ENCODE measurements around the gene CD300A.
A peak's percentile ranks its signal among the peaks of the same experiment; 100 is the strongest.

The CD300A gene

DNA sequence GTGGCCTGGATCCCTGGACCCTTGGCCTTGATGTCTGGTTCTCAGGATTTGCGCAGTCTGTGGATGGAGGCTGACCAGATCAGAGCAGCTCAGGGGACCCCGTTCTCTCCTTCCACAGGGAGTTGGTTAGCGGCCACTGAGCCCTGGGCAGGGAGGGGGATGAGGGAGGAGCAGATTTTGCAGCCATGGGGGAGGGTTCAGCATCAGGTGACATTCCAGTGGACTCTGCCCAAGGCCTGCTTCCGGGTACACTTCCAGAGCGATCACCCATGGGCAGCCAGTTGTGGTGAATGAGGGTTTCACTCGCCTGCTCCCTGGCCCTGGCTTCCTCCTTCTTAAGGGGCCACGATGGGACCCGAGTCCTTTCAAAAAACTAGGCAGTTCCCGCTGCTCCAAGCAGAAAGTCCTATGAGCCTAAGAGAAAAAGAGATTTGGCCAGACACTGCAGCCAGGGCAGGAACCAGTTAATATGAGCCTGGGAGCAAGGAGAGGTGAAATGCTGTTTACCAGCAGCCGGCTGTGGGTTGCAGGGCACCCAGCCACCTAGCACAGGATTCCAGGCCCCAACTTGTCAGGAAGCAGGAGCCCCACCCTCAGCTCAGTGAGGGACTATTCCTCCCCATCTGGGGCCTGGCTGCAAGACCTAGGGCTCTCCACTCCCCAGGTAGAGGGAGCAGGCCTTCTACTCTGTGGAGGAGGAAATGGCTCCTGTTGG is 39.2 kb upstream of the CD300A start:
- TF ChIP-seq ZFX (IDR thresholded peaks at IDR 0.05): peak; percentile 18; the same call in 1 of the 2 replicates
- TF ChIP-seq, protein P1, sequence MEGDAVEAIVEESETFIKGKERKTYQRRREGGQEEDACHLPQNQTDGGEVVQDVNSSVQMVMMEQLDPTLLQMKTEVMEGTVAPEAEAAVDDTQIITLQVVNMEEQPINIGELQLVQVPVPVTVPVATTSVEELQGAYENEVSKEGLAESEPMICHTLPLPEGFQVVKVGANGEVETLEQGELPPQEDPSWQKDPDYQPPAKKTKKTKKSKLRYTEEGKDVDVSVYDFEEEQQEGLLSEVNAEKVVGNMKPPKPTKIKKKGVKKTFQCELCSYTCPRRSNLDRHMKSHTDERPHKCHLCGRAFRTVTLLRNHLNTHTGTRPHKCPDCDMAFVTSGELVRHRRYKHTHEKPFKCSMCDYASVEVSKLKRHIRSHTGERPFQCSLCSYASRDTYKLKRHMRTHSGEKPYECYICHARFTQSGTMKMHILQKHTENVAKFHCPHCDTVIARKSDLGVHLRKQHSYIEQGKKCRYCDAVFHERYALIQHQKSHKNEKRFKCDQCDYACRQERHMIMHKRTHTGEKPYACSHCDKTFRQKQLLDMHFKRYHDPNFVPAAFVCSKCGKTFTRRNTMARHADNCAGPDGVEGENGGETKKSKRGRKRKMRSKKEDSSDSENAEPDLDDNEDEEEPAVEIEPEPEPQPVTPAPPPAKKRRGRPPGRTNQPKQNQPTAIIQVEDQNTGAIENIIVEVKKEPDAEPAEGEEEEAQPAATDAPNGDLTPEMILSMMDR (conservative IDR thresholded peaks at IDR 0.05): no peak
- H3K27ac ChIP-seq: peak overlapping the region; percentile 60

DNA sequence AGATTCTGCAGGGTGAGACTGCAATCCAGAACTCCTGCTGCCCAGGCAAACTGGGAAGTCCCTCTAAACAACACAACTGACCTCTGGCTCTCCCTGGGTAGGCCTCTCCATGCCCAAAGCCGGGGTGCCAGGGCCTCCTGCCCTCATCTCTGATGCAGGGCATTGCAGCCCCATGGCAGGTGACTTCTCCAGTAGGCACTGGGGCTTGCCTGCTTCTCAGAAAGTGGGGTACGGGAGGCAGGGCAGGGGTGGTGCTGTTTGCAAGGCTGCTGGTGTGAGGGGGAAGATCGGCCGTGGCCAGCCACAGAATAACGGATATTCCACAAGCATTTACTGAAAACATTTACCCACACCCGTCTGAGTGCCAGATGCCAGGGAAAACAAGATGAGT is 38.7 kb upstream of the CD300A start:
- TF ChIP-seq ZFX (IDR thresholded peaks at IDR 0.05): no peak
- TF ChIP-seq, protein P1 (conservative IDR thresholded peaks at IDR 0.05): no peak
- peak overlapping the region; percentile 60 for H3K27ac ChIP-seq

DNA sequence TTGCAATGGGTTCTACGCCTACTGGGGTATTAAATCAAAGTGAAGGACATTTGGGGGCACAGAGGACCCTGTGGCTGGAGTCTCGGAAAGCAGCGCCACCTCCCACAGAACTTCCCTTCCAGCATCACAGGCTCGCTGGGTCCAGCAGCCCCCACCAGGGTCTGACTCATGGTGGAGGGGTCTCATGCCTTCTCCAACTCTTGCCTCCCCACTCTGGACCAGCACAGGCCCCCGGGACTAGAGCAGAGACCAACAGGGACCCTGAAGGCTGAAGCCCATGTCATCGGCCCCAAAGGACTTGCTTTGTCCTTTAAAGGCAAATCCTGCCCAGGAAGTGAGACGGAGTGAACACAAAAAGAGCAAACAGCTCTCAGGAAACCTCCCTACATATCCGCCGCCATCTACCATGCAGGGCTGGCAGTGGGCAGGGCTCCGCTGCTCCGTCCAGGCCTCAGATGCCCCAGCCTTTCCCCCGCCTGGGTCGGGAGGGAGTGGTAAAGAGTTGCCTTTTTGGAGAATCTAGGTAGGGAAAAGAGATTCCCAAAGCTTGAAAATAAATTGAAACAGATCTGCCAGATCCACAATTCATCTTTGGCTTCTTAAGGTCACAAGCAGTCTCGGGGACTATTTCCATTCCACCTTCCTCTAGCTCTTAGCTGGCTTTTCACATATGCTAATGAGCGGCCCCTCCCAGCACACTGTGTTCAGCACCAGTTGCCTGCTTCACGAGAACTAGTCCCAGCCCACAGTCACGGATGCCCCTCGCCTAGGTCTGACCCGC is 36.6 kb upstream of the CD300A start:
- TF ChIP-seq, protein P1 (conservative IDR thresholded peaks at IDR 0.05): no peak
- TF ChIP-seq ZFX (IDR thresholded peaks at IDR 0.05): no peak
- peak overlapping the region; percentile 75 for H3K27ac ChIP-seq

DNA sequence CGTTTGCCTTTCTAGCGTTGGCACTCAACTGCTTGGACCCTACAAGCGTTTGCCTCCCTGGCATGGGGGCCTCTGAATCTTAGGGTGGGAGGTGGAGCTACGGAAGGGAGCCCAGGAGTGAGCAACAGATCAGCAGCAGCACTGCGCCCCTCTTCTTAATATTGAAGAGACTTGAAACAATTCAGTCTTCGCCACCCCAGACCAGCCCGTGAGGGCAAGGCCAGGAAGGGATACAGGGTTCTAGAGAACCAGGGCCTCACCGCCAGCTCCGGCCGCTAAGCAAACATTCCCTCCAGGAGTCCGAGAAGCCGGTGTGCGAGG is 36.1 kb upstream of the CD300A start:
- TF ChIP-seq, protein P1 (conservative IDR thresholded peaks at IDR 0.05): no peak
- no peak for TF ChIP-seq ZFX (IDR thresholded peaks at IDR 0.05)
- peak overlapping the region; percentile 75 for H3K27ac ChIP-seq

DNA sequence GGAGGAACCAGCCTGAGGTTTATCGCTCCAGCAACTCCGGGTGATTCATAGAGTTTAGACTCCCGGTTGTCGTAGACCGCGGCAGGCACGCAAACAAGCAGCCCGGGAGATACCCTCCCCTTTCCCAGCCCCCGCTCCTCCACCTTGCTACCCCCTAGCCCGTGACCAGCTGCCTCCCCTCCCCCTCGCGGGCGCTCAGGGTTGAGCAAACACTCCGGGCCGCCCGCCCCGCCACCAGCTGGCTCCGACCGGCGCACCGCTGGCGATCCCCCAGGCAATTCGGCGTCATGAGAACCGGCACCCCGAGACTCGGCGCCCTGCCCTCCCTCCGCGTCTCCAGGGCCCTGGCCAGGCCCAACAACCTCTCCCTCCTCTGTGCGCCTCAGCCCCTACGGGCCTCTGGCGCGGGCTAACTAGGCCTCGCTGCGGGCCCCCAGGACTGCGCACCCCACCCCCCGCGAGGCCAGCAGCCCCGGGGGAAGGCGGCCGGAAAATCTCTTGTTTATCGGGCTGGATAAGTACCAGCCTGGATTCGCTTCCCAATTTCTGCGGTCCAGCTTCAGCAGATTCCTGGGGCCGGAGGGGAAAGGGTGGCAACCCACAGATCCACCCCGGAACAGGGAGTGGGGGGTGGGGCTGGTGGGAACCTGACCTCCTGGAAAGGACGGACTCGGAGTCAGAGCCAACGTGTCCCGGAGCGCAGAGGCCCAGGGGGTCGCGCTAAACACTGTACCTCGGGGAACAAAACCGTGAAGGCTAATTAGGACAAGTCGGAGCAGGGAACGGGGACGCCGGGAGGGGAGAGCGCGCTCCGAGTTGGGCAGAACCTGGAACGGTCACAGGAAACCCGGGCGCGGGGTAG is 35.5 kb upstream of the CD300A start:
- TF ChIP-seq ZFX (IDR thresholded peaks at IDR 0.05): peak; percentile 51; the same call in 1 of the 2 replicates
- TF ChIP-seq, protein P1 (conservative IDR thresholded peaks at IDR 0.05): no peak
- peak overlapping the region; percentile 75 for H3K27ac ChIP-seq

DNA sequence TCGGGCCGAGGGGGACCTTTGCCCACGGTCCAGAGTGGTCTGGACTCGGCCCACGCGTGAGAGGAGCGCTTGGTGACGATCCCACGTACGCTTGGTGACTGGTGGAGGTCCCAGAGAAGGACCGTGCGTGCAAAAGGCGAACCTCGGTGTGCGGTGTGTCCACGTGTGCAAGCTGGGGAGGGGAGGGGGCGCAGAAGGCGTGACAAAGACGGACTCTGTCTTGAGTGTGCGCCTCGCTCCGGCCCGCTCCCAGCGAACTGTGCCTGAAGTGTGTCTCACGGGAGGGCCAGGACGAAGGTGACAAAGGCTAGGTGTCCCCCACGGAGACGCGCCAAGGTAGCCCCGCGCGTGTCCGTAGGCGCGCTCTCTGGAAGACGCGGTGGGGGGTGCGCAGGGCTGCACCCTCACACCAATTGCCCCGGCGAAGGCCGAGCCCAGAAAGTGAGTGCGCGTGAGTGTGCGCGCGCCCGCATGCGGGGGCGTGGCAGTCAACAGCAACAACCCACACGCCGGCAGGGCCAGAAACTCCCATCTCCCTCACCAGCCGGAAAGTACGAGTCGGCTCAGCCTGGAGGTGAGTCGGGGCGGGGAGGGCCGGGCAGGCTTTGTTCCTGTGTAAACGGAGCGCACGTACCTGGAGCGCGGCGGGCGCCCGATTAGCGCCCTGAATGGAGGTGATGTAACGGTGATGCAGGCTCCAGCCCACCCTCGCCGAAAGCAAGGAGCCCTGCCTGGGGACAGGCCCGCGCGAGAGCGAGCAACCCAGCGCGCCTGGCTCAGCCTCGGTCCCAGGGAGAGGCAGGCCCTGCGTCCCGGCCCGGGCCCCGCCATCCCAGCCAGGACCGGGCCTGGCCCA is 34.6 kb upstream of the CD300A start, which contains the start of gene GPRC5C:
Gene GPRC5C (plus strand): TSS at position 521 of the 856 bp plus-strand sequence. CDS start 7,689 bp downstream, outside the sequence.
- peak within 1 kb of the TSS; percentile 75 for H3K27ac ChIP-seq
- TF ChIP-seq, protein P1 (conservative IDR thresholded peaks at IDR 0.05): no peak
- peak; percentile 65; the same call in 1 of the 2 replicates for TF ChIP-seq ZFX (IDR thresholded peaks at IDR 0.05)

Data from C4-2B (cell line).